Hair follicle dermal papilla cell (primary cell): ENCODE data around the gene AMPD1. TPM values are rescaled to one million over a fixed set of nuclear protein-coding genes. Genes with fewer than 3 reads are reported as not detected.

Source experiments
- small RNA-seq: library from RNA; depleted of rRNA; stranded (forward); fragments of <200 nt; gene quantifications from one replicate; pipeline ENCODE3, GENCODE V24; 2012
- total RNA-seq: library from RNA; depleted of rRNA; stranded (reverse); fragments of >200 nt; gene quantifications from 2 replicates; pipeline ENCODE4 v1.2.3, GENCODE V29; 2012

Gene AMPD1
- not detected in 2 replicates for total RNA-seq

GRCh38 chr1:114695430-114696058, at the start of gene AMPD1:
AMPD1 (minus strand) TSS chr1:114695546; CDS start chr1:114695471, 75 bp downstream.

GRCh38 chr1:114716304-114717170, 21.2 kb upstream of the AMPD1 start, which contains the start of gene NRAS:
NRAS (minus strand) TSS chr1:114716771; CDS start chr1:114716160, 611 bp downstream.

GRCh38 chr1:114669562-114670082, 25.7 kb downstream of the AMPD1 start, which contains the start of gene DENND2C:
DENND2C (minus strand) TSS chr1:114670049; CDS start chr1:114625984, 44,065 bp downstream.

Small RNAs within 50 kb of the gene (small RNA-seq; reads per million reads assigned to genes)
- not detected for gene RN7SL432P
- gene RNY1P13 = not detected

Other genes starting within 250 kb of the AMPD1 start
- gene TRIM33, start 184.3 kb downstream of the AMPD1 start, total RNA-seq = 30.4 and 43.8 TPM in 2 replicates
- gene BCAS2, start 113.9 kb downstream of the AMPD1 start, total RNA-seq = 23.9 and 26.6 TPM in 2 replicates
- gene DENND2C, start 25.5 kb downstream of the AMPD1 start, total RNA-seq = 3.6 and 3.9 TPM in 2 replicates
- 78.9 and 89.7 TPM in 2 replicates for gene NRAS, start 21.2 kb upstream of the AMPD1 start, total RNA-seq
- gene CSDE1, start 62.4 kb upstream of the AMPD1 start, total RNA-seq = 454 and 604 TPM in 2 replicates
- 42.1 and 59.7 TPM in 2 replicates for gene SIKE1, start 85.1 kb upstream of the AMPD1 start, total RNA-seq
- gene SYCP1, start 159.3 kb upstream of the AMPD1 start, total RNA-seq = not detected in 2 replicates